GM19238 (cell line): Measurements from ENCODE around the gene B4GALT1.
"Not testable (repeated sequence)": the region's sequence is repeated elsewhere in the genome, so short reads cannot be mapped to it uniquely, and the experiment has no call there.

Experiments used
- DNase-seq: peaks from one replicate; pipeline ENCODE4 v3.0.0; 2011; ENCODE audit warnings: low spot score; ENCODE audit not compliant: insufficient read length

The B4GALT1 gene

DNA sequence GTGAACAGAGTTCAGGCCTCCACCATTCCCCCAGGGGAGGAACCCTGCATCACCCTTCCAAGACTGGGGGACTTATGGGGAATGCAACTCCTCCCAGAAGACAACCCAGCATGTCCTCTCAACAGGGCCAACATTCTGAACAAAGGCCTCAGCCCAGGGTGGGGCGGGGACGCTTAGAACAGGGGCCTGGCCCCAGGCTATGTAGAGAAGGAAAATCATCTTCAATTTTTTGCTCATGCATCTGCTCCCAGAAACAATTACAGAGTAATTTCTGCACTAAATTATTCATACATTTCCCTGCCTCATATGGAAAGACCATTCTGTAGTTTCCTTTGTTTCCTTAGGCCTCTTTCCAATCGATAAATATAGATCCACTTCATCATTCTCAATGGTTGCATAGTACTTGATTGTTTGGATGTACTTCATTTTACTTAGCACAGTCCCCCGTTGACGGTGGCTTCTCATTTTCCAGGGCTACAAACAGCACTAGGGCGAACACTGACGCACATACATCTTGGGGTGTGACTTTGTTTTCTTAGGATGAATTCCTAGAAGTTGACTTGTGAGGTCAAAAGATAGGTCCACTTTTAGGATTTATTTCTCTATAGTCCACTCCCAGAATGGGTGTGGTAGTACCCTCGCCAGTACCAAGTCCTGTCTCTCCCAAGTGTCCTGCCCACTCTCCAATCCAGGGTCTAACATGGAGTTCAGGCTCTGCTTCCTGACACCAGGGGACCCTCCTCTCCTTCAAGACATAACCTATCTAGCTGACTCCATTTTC lies 63.4 kb downstream of the B4GALT1 start:
- no peak for DNase-seq

DNA sequence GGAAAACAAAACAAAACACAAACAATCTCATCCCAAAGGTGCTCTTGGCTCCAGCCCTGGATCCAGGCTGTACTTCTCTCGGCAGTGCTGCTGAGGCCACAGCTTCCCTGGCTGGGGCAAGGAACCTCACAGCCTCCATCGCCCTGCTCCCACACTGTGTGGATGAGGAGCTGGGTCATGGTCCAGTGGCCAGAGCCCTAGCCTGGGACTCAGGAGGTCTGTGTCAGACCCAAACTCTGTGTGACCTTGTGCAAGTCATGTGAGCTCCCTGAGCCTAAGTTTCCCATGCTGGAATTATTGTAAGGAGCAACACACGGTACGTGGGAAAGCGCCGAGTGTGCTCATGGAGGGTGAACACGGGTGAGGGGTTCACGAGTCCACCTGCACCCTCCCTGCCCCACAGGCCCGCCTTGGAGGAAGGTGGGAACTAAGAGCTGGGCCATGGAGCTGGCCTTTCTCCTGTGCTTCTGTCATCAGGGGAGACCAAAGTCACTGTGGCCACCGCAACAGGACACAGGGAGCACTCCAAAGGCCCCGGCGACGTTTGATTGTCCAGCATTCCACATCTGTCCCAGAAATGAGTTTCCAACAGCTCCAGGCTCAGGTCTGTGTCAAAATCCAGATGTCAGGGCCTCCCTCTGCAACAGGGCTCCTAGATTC lies 64.5 kb downstream of the B4GALT1 start:
- DNase-seq: no peak

DNA sequence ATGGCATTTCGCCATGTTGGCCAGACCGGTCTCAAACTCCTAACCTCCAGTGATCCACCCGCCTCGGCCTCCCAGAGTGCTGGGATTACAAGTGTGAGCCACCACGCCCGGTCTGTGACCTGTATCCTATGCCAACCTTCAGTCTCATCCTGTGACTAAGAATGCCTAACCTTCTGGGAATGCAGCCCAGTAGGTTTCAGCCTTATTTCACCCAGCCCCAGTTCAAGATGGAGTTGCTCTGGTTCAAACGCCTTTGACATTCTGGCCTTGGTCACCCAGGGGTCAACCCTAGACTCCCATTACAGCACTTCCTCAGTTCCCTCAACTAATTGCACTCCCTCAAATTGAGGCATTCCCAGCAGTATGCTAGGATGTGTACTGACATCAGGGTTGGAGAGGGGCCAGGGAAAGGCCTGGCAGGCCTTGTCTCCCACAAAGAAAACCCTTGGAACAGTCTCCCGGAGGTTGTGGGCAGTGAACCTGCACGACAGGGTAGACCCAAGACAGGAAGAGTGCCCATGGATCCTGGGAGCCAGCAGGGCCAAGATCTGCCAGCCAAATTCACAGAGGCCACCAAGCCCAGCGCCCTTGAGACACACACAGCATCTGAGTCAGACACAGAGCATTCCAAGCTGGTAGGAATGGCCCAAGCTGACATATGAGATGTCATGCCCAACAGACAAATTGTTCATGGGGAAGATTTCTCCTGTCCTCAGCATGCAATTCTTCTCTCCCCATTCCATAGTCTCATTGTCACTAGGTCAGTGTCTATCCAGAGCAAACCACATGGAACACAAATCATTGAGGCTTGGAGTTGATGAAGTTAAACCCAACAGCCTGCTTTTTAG lies 65.8 kb downstream of the B4GALT1 start:
- DNase-seq: no peak

DNA sequence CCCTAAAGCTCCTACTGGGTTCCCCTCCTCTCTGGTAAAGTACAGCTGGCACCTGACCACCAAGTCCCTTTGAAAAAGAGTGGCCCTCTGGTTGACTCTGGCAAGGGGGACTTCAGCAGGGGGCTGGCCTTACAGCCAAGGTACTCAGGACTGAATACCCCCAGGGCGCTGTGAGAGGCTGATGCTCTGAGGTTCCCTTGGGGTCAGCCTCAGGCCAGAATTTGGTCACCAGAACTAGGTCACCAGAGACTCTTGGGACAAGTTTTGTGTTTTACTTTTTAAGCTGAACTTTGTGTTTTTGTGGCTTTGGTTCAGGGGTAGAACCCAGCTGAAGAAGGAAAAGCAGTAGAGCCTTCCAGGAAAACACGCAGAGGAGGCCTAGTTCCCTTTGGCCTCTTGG lies 67.4 kb downstream of the B4GALT1 start:
- DNase-seq: no peak

DNA sequence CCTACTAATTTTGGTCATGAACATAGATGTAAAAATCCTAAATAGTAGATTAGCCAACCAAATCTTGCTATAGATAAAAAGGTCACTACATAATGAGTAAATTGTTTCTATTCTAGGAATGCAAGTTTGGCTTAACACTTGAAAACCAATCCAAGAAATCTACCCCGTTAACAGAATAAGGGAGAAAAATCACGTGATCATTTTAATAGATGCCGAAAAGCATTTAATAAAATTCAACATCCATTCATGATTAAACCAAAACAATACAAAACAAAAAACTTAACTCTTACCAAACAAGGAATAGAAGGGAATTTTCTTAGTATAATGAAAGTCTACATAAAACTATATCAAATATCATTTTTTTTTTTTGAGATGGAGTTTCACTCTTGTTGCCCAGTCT lies 69.9 kb downstream of the B4GALT1 start:
- no peak for DNase-seq

DNA sequence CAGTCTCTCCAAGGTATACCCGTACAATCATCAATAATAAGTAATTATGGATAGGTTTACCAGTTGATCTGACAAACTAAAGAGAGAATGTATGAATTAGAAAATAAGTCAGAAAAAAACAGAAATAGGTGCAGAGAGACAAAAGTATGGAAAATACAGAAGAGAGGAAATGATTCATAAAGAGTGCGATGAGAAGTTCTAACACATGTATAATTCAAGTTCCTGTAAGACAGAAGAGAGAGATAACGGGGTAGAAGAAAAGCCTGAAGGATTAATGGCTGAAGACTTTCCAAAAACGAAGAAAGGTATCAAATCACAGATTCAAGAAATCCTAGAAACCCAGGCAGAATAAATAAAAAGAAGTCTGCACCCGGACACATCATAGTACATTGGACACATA lies 74.5 kb downstream of the B4GALT1 start:
- DNase-seq: no peak

DNA sequence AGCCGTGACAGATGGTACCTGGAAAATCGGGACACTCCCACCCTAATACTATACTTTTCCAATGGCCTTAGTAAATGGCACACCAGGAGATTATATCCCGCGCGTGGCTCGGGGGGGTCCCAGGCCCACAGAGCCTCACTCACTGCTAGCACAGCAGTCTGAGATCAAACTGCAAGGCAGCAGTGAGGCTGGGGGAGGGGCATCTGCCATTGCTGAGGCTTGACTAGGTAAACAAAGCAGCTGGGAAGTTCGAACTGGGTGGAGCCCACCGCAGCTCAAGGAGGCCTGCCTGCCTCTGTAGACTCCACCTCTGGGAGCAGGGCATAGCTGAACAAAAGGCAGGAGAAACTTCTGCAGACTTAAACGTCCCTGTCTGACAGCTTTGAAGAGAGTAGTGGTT lies 81.5 kb downstream of the B4GALT1 start:
- DNase-seq: not testable (repeated sequence)

DNA sequence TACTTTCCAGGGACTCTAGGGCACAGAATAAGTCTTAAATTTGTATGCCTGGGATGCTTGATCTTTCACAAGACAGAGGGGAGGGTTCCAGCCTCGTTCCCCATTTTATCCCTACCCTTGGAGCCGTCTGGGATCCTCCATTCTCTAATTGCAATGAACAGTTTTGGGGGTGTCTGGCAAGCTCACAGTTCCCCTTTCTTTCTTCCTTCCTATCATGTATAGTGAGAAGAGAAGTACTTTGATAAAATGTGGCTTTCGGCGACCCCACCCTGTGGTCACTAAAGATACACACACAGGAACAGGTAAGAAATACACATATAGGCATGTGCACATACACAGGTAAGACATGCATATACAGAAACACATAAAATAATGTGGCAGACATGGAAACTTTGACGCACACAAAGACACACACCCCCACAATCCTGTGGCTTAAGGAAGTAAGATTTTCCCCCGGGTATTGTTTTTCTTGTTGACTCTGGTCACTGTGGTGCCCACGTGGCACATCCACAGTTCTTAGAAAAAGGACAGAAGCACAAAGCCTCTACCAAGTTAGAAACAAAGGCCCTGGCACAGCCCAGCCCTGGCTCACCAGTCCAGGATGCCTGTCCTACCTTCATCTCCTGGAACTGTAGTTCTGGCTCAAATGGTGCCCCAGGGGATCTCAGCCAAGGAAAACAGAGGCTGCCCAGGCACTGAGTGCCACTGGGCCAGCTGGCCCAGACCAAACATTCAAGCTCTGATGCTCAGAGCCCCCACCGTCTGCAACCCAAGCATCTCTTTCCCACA lies 84.4 kb downstream of the B4GALT1 start:
- no peak for DNase-seq

DNA sequence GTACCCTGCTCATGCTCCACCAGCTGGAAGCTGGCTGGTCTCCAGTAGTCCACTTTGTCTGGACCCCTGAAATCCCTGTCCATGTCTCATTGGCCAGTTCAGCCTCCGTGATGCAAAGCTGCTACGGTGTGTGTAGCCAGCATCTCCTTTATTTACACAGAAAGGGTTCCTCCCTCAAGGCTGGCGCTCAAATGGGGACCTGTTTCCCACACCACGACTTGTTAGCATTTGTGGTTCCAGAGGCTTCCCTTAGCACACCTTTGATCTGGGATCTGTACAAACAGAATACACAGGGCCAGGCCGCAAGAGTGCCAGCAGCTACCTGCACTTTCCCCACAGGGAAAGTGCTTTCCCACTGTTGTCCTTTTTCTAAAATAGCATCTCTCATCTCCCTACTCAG lies 85.0 kb downstream of the B4GALT1 start:
- no peak for DNase-seq

DNA sequence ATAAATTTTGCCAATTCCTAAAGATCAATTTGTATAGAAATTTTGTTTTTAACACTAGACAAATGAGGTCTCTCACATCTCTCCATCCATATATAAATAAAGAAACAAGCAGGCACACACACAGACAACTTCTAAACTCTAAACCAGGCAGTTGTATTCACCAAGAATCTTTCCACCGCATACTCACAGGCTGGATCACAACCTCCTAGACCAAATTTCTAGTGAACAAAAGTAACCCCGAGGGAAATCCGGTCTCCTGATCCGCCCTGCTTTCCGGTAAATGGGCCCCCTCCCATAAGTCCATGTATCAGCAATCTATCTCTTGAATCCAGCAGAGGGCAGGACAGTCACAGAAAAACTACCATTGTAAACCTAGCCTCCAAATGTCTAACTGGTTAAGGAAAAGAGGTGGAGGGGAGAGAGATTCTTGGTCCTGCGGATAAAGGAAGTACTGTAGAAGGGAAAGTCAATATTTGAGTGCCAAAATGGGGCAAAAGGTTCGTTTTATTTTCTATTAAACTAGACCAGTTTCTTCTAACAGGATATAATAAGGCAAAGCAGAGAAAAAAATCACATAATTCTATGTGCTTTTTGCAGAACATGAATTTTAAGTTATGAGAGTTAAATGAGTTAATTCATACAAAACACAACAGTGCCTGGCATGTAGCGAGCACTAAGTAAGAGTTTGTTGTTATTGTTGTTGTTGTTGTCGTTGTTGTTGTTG lies 85.8 kb downstream of the B4GALT1 start:
- DNase-seq: peak; percentile 50

DNA sequence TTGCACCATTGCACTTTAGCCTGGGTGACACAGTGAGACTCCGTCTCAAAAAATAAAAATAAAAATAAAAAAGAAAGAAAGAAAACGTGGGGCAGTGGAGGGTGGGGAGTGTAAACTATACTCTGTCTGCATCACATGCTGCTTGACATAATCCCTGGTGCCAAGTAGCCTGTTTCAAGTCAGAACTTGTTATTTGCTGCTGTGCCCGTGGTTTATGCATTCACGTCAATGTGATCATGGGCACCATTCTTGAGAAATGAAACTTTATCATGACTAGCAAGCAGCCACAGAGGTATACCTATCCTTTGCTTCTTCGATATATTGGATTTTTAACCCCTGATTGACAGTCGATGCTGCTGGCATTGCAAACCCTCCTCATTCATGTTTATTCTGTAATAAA lies 86.6 kb downstream of the B4GALT1 start:
- no peak for DNase-seq

DNA sequence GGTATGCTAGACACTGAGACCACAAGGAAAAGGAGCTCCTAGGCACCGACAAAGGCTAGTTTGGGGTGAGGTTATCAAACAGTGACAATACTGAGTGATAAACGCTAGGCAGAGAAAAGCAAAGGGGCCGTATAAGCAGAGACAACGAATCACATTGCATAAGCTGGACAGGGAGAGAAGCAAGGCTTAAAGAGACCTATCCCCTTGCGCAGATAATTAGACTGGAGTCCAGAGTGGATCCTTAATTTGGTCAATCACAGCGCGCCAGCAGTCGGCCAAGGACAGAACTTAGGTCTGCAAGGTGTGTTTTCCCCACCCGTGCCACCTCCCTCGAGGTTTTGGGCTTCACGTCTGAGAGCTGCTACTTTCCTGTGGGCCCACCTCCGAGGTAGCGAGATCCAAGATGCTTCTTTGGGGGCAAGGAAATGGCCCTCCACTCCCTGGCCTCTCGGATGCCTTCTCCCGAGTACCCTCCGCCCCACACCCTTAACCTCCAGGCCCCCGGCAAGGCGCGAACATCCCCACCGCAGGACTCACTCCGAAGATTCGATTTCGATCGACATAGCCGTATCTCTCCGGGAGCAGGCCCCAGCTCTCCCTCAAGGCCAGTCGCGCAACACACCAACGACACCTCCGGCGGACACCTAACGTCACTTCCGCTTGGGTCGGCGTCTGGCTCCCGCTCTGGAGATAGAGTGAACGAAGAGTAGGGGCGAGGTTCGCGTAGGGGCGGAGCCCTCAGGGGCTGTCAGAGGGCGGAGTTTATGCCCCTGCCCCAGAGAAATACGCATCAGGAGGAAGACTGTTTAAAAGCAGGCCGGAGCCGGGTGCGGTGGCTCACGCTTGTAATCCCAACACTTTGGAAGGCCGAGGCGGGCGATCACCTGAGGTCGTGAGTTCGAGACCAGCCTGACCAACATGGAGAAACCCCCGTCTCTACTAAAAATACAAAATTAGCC lies 90.8 kb downstream of the B4GALT1 start, which contains the start of gene SMU1:
SMU1 (minus strand) TSS at position 629 of the 959 bp plus-strand sequence; CDS start at position 563, 66 bp downstream.
- DNase-seq: peak; percentile 88

DNA sequence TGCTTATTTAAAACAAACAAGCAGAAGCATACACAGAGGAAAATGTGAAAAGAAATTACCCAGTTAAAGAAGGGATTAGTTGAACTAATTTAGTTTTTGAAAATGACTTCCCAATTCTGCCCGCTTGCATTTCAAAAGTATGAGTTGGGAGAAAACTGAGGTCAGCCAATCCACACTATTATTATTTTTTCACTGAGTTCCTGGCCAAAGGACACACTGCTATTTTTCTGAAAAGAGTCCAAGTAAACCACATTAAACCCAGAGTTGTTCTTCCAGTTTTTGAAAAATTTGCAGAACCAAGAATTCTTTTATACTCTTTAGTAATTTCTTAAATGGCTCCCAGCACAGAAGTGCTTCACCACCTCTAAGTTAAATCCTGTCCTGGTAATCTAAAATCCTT lies 98.1 kb downstream of the B4GALT1 start:
- no peak for DNase-seq

DNA sequence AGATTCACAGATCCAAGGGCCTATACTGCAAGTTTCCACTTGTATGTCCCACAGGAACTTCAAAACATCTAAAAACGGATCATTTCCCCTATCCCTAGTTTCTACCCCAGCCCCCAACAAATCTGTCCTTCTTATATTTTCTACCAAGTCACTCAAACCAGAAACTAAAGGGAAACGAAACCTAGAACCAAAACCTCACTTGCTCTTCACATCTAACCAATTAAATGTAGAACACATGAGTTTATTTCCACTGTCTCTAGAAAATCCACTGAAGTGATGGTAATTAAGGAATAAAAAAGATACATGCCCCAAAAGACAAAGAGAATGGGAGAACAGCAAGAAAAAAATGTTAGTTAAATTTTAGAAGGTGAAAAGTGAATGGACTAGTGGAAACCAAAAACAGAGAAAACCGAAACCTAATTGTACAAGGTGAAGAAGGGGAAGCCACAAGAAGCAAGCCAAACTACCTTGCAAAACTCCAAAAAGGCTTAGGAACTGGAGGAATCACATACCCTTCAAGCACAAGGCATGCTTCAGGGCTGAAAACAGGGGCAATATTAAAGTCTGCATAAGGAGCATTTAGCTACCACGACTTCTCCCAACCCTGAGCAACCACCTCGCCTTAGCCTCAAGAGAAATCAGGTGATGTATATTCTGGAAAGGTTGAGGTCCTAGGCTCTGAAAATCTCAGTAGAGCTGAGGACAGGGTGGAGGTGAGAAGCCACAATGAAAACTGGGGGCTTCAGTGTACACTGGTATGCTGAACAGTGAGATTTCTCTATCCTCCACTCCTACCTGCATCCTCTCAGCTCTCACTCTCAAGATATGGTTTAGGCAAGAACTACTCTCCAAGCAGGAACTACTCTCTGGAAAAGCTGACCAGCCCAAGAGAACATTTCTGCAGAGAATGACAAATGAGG lies 101.7 kb downstream of the B4GALT1 start:
- DNase-seq: peak; percentile 31
